Uterus (tissue), 2 donors: ENCODE measurements around the gene CLDND1.

Experiments used
- CTCF ChIP-seq, 4 experiments: fragments of 200-600 bp in 2 of 4; fragments of 450-650 bp in 2 of 4; sonication (generic) in 2 of 4; IDR thresholded peaks; one replicate each; pipeline ENCODE4 v1.5.1; 2016 to 2019; ENCODE audit warnings: antibody characterized with exemption in 4 of 4, mild to moderate bottlenecking in 2 of 4, moderate library complexity in 1 of 4
- POLR2A ChIP-seq, 2 donors: fragments of 450-650 bp; IDR thresholded peaks; one replicate each; pipeline ENCODE4 v1.6.1; 2016; ENCODE audit warnings: antibody characterized with exemption in 2 of 2, mild to moderate bottlenecking in 1 of 2, moderate library complexity in 1 of 2

DNA sequence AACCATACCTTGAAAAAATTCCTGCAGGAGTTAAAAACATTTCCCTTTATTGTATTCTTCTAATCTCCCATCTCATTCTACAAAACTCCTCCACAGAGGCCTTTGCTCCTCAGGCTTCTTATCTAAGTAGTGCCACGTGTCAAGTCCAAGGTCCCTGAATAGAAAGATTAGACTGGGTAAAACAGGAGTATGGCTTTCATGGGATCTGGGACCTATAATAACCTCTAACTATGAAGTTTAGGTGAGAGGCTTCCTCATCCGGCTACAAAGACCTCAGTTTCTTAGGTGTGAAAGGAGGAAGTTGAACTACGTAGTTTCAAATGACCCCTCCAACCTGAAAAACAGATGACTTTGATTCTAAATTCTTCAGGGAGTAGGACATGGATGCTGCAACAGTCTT lies 29.1 kb upstream of the CLDND1 start:
- TF ChIP-seq CTCF (IDR thresholded peaks at IDR 0.05) (no peak), POLR2A (IDR thresholded peaks at IDR 0.05) (no peak)
